GM12878 (cell line): ENCODE results near the gene TRABD2A. TPM values are rescaled to one million over a fixed set of nuclear protein-coding genes. Genes with fewer than 3 reads are reported as not detected.
A peak's percentile ranks its signal among the peaks of the same experiment; 100 is the strongest.
"Not testable (repeated sequence)": the region's sequence is repeated elsewhere in the genome, so short reads cannot be mapped to it uniquely, and the experiment has no call there.

ENCODE experiments used
- ATAC-seq: fragments of 200-7000 bp; cut with Tn5 transposase; 3 replicates; pipeline ENCODE4 v1.9.1; 2020; ENCODE audit warnings: mild to moderate bottlenecking, moderate library complexity
- BruUV-seq: library from RNA; stranded (reverse); fragments of 400-500 nt; replicated peaks from 2 replicates; lab custom pipeline; 2021; lab: Mats Ljungman, UMichigan
- CTCF ChIA-PET: fragments of 300-600 bp; sonication (Branson Sonifier 250); formaldehyde crosslinking; extraction: SDS; loops from one replicate; lab custom pipeline; 2021; ENCODE audit warnings: inconsistent platforms; lab: Yijun Ruan, JAX
- POLR2A ChIA-PET: fragments of 350-600 bp; formaldehyde crosslinking; extraction: SDS; loops from one replicate; lab custom pipeline; 2021; ENCODE audit warnings: inconsistent platforms; lab: Charles Lee
- RAD21 ChIA-PET: fragments of 300-600 bp; sonication (Branson Sonifier 250); formaldehyde crosslinking; loops from one replicate; lab custom pipeline; 2023; ENCODE audit warnings: antibody characterized with exemption; ENCODE audit not compliant: unreplicated experiment; lab: Charles Lee
- SMC1A ChIA-PET: fragments of 300-600 bp; sonication (Branson Sonifier 250); formaldehyde crosslinking; loops from one replicate; lab custom pipeline; 2023; ENCODE audit not compliant: unreplicated experiment, uncharacterized antibody; lab: Charles Lee
- DNase-seq: peaks from one replicate; pipeline ENCODE4 v3.0.0-alpha.2; 2011; ENCODE audit warnings: low read depth, low spot score
- FAIRE-seq: peaks from 3 replicates; lab custom pipeline; 2011; peaks lifted over from hg19 to GRCh38; lab: Jason Lieb, UNC
- H2AFZ ChIP-seq: 2 replicates; pipeline ENCODE4 v1.6.0; 2011; ENCODE audit warnings: low read depth, low read length, control low read depth; ENCODE audit not compliant: control insufficient read depth
- H3K27ac ChIP-seq: 2 replicates; pipeline ENCODE4 v1.5.1; 2011; ENCODE audit warnings: control low read depth; ENCODE audit not compliant: control insufficient read depth, insufficient read depth
- H3K27me3 ChIP-seq, 2 experiments: replicated peaks in 1 of 2; 2 replicates each; pipeline versions ENCODE4 v1.6.0 to v1.6.1; 2011; ENCODE audit warnings: low read length in 1 of 2; ENCODE audit not compliant: control insufficient read depth in 2 of 2, insufficient read depth in 2 of 2
- H3K36me3 ChIP-seq, 2 experiments: 2 replicates each; pipeline ENCODE4 v1.5.1; 2011; ENCODE audit warnings: low read length in 1 of 2; ENCODE audit not compliant: control insufficient read depth in 2 of 2, insufficient read depth in 2 of 2
- H3K4me1 ChIP-seq: 2 replicates; pipeline ENCODE4 v1.6.1; 2011; ENCODE audit warnings: mild to moderate bottlenecking, low read length, moderate library complexity, mixed read lengths; ENCODE audit not compliant: control insufficient read depth, insufficient read depth
- H3K4me2 ChIP-seq: 2 replicates; pipeline ENCODE4 v1.6.0; 2011; ENCODE audit warnings: control low read depth; ENCODE audit not compliant: control insufficient read depth, insufficient read depth
- H3K4me3 ChIP-seq: fragments of 200-600 bp; sonication (generic); 2 replicates; pipeline ENCODE4 v1.5.1; 2016
- H3K79me2 ChIP-seq: 2 replicates; pipeline ENCODE4 v1.6.0; 2011; ENCODE audit warnings: low read length; ENCODE audit not compliant: control insufficient read depth, insufficient read depth
- H3K9ac ChIP-seq: 2 replicates; pipeline ENCODE4 v1.8.0; 2011; ENCODE audit warnings: low read length, control low read depth, mixed read lengths; ENCODE audit not compliant: control insufficient read depth, insufficient read depth
- H3K9me3 ChIP-seq: replicated peaks from 3 replicates; pipeline ENCODE4 v1.5.1; 2011; ENCODE audit warnings: mild to moderate bottlenecking, low read length; ENCODE audit not compliant: control insufficient read depth, insufficient read depth
- H4K20me1 ChIP-seq: 2 replicates; pipeline ENCODE4 v1.6.0; 2011; ENCODE audit not compliant: control insufficient read depth, insufficient read depth
- MEF2B ChIP-seq: fragments of 450-650 bp; IDR thresholded peaks from 2 replicates; pipeline ENCODE4 v1.6.1; 2018; ENCODE audit warnings: mild to moderate bottlenecking, moderate library complexity; ENCODE audit not compliant: partially characterized antibody, poor library complexity, severe bottlenecking
- NBN ChIP-seq: fragments of 450-650 bp; IDR thresholded peaks from 2 replicates; pipeline ENCODE4 v1.6.1; 2016
- NR2F1 ChIP-seq: fragments of 450-650 bp; conservative IDR thresholded peaks from 2 replicates; pipeline ENCODE4 v1.6.1; 2017; ENCODE audit warnings: mild to moderate bottlenecking
- RAD21 ChIP-seq: IDR thresholded peaks from 2 replicates; pipeline ENCODE4 v1.6.1; 2011; ENCODE audit warnings: mild to moderate bottlenecking, low read depth, low read length, moderate library complexity; ENCODE audit not compliant: insufficient read depth
- SMC3 ChIP-seq: IDR thresholded peaks from 2 replicates; pipeline ENCODE4 v1.6.1; 2011; ENCODE audit warnings: low read length, improper control_type of control experiment, borderline replicate concordance
- SREBF2 ChIP-seq: IDR thresholded peaks from 2 replicates; pipeline ENCODE4 v1.6.1; 2012; ENCODE audit warnings: mild to moderate bottlenecking, low read length
- TARDBP ChIP-seq: IDR thresholded peaks from 2 replicates; pipeline ENCODE4 v1.6.1; 2016; ENCODE audit warnings: borderline replicate concordance
- WGBS: methylation state at CpG from one replicate; pipeline ENCODE4 v1.1.6; 2016; ENCODE audit warnings: low lambda C conversion rate; ENCODE audit not compliant: insufficient replicate concordance, insufficient coverage; ENCODE audit errors: missing lambda C conversion rate; 5-methylcytosine and 5-hydroxymethylcytosine counted together
- in situ Hi-C: fragments of 300-500 bp; cut with MboI; formaldehyde crosslinking; loops from 9 replicates; pipeline ENCODE4 v1.14.3; 2018; ENCODE audit warnings: mixed read lengths
- intact Hi-C: fragments of 100-400 bp; cut with micrococcal nuclease; formaldehyde crosslinking; loops from one replicate; pipeline ENCODE4 v1.14.2; 2022; ENCODE audit not compliant: unreplicated experiment
- polyA plus RNA-seq, 11 experiments: library from polyadenylated mRNA; depleted of rRNA in 4 of 11; unstranded in 6 of 11; stranded (reverse) in 5 of 11; fragments of >200 nt; fragmentation: Nextera tagmentation in 4 of 11; fragmentation: Illumina TruSeq in 1 of 11; extraction: Ambion mirVana in 4 of 11; extraction: Trizol in 1 of 11; gene quantifications; 1 replicate in 1 of 11; 2 replicates in 10 of 11; pipeline versions ENCODE4 v1.2.1 to v1.2.3, GENCODE V29; 2011 to 2016; ENCODE audit warnings: inconsistent platforms in 2 of 11, missing spikeins in 2 of 11, low read depth in 1 of 11
- total RNA-seq, 4 experiments: library from RNA; depleted of rRNA in 3 of 4; stranded (reverse); fragments of >200 nt in 3 of 4; fragmentation: Illumina TruSeq in 1 of 4; extraction: Trizol in 1 of 4; gene quantifications; 2 replicates each; pipeline versions ENCODE4 v1.2.1 to v1.2.3, GENCODE V29; 2013 to 2021
- TF ChIP-seq, protein P1 (sequence below), 3 experiments: IDR thresholded peaks in 2 of 3; conservative IDR thresholded peaks in 1 of 3; 2 replicates each; pipeline ENCODE4 v1.5.1; 2011; ENCODE audit warnings: low read depth in 3 of 3, low read length in 3 of 3, mild to moderate bottlenecking in 3 of 3, control low read depth in 2 of 3, moderate library complexity in 2 of 3, inconsistent platforms in 1 of 3, mixed read lengths in 1 of 3; ENCODE audit not compliant: control insufficient read depth in 2 of 3, insufficient read depth in 1 of 3; ENCODE audit errors: extremely low read depth in 1 of 3

The TRABD2A gene
- total and polyA plus RNA-seq, 10 of the 15 experiments (the other 5 are each of a cell fraction or from before 2014, with no cell fraction given), result 1.4 to 7.6 (median 4.1) TPM

- no peak for DNase-seq
- H3K9me3 ChIP-seq, result no peaks in the 10 kb centered on the region
- ATAC-seq, result peak; percentile 79
- H3K4me3 ChIP-seq, result no peak overlapping the region
- SMC1A ChIA-PET, result interaction anchor here (0.6 to 3.6 kb wide), 9 partner anchors 10 to 387 kb away, joined by 3 to 27 read pairs (median 3); no protein-coding TSS in a partner anchor
- H3K27me3 ChIP-seq, result no peaks in the 10 kb centered on the region
- no peak overlapping the region for H3K9ac ChIP-seq
- FAIRE-seq, result no peak
- no peak overlapping the region for H2AFZ ChIP-seq
- H3K79me2 ChIP-seq, result no peaks in the 10 kb centered on the region
- no peaks in the 10 kb centered on the region for H4K20me1 ChIP-seq
- no peak overlapping the region for H3K27ac ChIP-seq
- no TSS peak for BruUV-seq
- in situ Hi-C loops, result loop anchor here (5.0 kb wide), 1 partner anchor 378 kb away; no protein-coding TSS in a partner anchor
- intact Hi-C loops, result loop anchor here (1.0 kb wide), 1 partner anchor 55 kb away; no protein-coding TSS in a partner anchor
- H3K36me3 ChIP-seq, result no peaks in the 10 kb centered on the region; a peak in 1 of 4 replicates
- no peak overlapping the region for H3K4me2 ChIP-seq
- no peaks in the 10 kb centered on the region for H3K4me1 ChIP-seq
- 46% methylated on average over 10 of the region's 11 CpGs for WGBS
- RAD21 ChIA-PET, result interaction anchor here (0.7 to 5.2 kb wide), 4 partner anchors 9 to 179 kb away, joined by 3 to 40 read pairs (median 6); no protein-coding TSS in a partner anchor
- POLR2A ChIA-PET, result interaction anchor here (0.7 kb wide), 2 partner anchors 12 to 15 kb away, joined by 4 to 6 read pairs; no protein-coding TSS in a partner anchor
- CTCF ChIA-PET, result interaction anchor here (1.0 to 5.0 kb wide), 9 partner anchors 10 to 415 kb away, joined by 3 to 64 read pairs (median 5); partner anchors contain the start of gene TRABD2A
- TF ChIP-seq TARDBP (no peak), SREBF2 (no peak), NBN (no peak), SMC3 (peak; percentile 45; the same call in 1 of the 2 replicates), MEF2B (peak; percentile 82), RAD21 (peak; percentile 41), NR2F1 (0 out of 2 replicates have a peak, but pooled peaks have one; percentile 21)
- TF ChIP-seq, protein P1, sequence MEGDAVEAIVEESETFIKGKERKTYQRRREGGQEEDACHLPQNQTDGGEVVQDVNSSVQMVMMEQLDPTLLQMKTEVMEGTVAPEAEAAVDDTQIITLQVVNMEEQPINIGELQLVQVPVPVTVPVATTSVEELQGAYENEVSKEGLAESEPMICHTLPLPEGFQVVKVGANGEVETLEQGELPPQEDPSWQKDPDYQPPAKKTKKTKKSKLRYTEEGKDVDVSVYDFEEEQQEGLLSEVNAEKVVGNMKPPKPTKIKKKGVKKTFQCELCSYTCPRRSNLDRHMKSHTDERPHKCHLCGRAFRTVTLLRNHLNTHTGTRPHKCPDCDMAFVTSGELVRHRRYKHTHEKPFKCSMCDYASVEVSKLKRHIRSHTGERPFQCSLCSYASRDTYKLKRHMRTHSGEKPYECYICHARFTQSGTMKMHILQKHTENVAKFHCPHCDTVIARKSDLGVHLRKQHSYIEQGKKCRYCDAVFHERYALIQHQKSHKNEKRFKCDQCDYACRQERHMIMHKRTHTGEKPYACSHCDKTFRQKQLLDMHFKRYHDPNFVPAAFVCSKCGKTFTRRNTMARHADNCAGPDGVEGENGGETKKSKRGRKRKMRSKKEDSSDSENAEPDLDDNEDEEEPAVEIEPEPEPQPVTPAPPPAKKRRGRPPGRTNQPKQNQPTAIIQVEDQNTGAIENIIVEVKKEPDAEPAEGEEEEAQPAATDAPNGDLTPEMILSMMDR (IDR thresholded peaks at IDR 0.05 in 2 of 3, conservative IDR thresholded peaks at IDR 0.05 in 1 of 3; ENCODE audit: control insufficient read depth in 2 of 3, extremely low read depth in 1 of 3, insufficient read depth in 1 of 3, low read depth in 3 of 3, low read length in 3 of 3), result peak; percentile 21 to 34 (median 32); a peak in 4 of 6 replicates
Observed at GRCh38 chr2:84870306-84870705, 10.6 kb downstream of the TRABD2A start.

DNA sequence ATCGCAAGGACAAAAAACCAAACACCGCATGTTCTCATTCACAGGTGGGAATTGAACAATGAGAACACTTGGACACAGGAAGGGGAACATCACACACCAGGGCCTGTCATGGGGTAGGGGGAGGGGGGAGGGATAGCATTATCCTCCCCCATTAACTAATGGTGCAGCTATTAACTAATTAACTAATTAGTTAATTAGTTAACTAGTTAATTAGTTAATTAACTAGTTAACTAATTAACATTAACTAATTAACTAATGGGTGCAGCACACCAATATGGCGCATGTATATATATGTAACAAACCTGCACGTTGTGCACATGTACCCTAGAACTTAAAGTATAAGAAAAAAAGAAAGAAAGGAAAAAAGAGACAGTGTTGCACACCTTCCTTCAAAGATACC, 12.6 kb downstream of the TRABD2A start:
- intact Hi-C loops, H4K20me1 ChIP-seq, H3K36me3 ChIP-seq, ATAC-seq, H3K27me3 ChIP-seq, H3K79me2 ChIP-seq, H3K4me1 ChIP-seq, H3K9ac ChIP-seq, POLR2A ChIA-PET, DNase-seq, H3K4me3 ChIP-seq, H3K4me2 ChIP-seq, in situ Hi-C loops, H2AFZ ChIP-seq, BruUV-seq, FAIRE-seq, H3K27ac ChIP-seq, H3K9me3 ChIP-seq: not testable (repeated sequence)
- WGBS, result 89% methylated on average over 3 of the region's 4 CpGs
- CTCF ChIA-PET, result interaction anchor here (0.6 to 5.0 kb wide), 6 partner anchors 15 to 429 kb away, joined by 3 to 64 read pairs (median 4); no protein-coding TSS in a partner anchor
- RAD21 ChIA-PET, result interaction anchor here (0.6 to 5.2 kb wide), 2 partner anchors 58 to 149 kb away, joined by 3 to 40 read pairs; no protein-coding TSS in a partner anchor
- SMC1A ChIA-PET, result interaction anchor here (0.7 to 3.6 kb wide), 6 partner anchors 9 to 127 kb away, joined by 3 to 27 read pairs (median 3); no protein-coding TSS in a partner anchor
